Colon (tissue), 2 donors: ENCODE measurements around the gene MIAT.

Experiments
- FAIRE-seq: peaks from 2 replicates; lab custom pipeline; 2012; peaks lifted over from hg19 to GRCh38; lab: Jason Lieb, UNC
- donor health status: control.
- donor health status: control.

The MIAT gene

GRCh38 chr22:26632422-26633155 is 24.8 kb upstream of the MIAT start:
- no peak for FAIRE-seq

- FAIRE-seq: no peak
Observed at GRCh38 chr22:26634189-26634588, 23.2 kb upstream of the MIAT start.

GRCh38 chr22:26635117-26635516 is 22.3 kb upstream of the MIAT start:
- no peak for FAIRE-seq

- no peak for FAIRE-seq
Observed at GRCh38 chr22:26636296-26636695, 21.1 kb upstream of the MIAT start.

- FAIRE-seq: no peak
Observed at GRCh38 chr22:26642465-26643417, 14.6 kb upstream of the MIAT start.

- FAIRE-seq: no peak
Observed at GRCh38 chr22:26643418-26644100, 13.8 kb upstream of the MIAT start.

- FAIRE-seq: no peak
Observed at GRCh38 chr22:26646158-26646557, 11.2 kb upstream of the MIAT start.

GRCh38 chr22:26648011-26648497 is 9.3 kb upstream of the MIAT start:
- FAIRE-seq: no peak

- FAIRE-seq: no peak
Observed at GRCh38 chr22:26648528-26649388, 8.6 kb upstream of the MIAT start.

GRCh38 chr22:26650722-26651421 is 6.5 kb upstream of the MIAT start:
- no peak for FAIRE-seq

- FAIRE-seq: no peak
Observed at GRCh38 chr22:26651815-26652214, 5.6 kb upstream of the MIAT start.

GRCh38 chr22:26658161-26658560 is 773 bp downstream of the MIAT start:
- no peak for FAIRE-seq

- FAIRE-seq: no peak
Observed at GRCh38 chr22:26658671-26659478, 1.5 kb downstream of the MIAT start.

GRCh38 chr22:26660356-26660755 is 3.0 kb downstream of the MIAT start:
- FAIRE-seq: no peak

- FAIRE-seq: no peak
Observed at GRCh38 chr22:26660961-26661578, 3.7 kb downstream of the MIAT start.

- FAIRE-seq: no peak
Observed at GRCh38 chr22:26662160-26662559, 4.8 kb downstream of the MIAT start.

- no peak for FAIRE-seq
Observed at GRCh38 chr22:26663374-26663923, 6.1 kb downstream of the MIAT start.

GRCh38 chr22:26665813-26666231 is 8.4 kb downstream of the MIAT start:
- no peak for FAIRE-seq

GRCh38 chr22:26667140-26667539 is 9.8 kb downstream of the MIAT start:
- no peak for FAIRE-seq
